ENCODE measurements around the gene RIPOR1. TPM values are rescaled to one million over a fixed set of nuclear protein-coding genes. Genes with fewer than 3 reads are reported as not detected.
A peak's percentile ranks its signal among the peaks of the same experiment; 100 is the strongest.

The RIPOR1 gene, protein sequence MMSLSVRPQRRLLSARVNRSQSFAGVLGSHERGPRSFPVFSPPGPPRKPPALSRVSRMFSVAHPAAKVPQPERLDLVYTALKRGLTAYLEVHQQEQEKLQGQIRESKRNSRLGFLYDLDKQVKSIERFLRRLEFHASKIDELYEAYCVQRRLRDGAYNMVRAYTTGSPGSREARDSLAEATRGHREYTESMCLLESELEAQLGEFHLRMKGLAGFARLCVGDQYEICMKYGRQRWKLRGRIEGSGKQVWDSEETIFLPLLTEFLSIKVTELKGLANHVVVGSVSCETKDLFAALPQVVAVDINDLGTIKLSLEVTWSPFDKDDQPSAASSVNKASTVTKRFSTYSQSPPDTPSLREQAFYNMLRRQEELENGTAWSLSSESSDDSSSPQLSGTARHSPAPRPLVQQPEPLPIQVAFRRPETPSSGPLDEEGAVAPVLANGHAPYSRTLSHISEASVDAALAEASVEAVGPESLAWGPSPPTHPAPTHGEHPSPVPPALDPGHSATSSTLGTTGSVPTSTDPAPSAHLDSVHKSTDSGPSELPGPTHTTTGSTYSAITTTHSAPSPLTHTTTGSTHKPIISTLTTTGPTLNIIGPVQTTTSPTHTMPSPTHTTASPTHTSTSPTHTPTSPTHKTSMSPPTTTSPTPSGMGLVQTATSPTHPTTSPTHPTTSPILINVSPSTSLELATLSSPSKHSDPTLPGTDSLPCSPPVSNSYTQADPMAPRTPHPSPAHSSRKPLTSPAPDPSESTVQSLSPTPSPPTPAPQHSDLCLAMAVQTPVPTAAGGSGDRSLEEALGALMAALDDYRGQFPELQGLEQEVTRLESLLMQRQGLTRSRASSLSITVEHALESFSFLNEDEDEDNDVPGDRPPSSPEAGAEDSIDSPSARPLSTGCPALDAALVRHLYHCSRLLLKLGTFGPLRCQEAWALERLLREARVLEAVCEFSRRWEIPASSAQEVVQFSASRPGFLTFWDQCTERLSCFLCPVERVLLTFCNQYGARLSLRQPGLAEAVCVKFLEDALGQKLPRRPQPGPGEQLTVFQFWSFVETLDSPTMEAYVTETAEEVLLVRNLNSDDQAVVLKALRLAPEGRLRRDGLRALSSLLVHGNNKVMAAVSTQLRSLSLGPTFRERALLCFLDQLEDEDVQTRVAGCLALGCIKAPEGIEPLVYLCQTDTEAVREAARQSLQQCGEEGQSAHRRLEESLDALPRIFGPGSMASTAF
- 14.8 and 30.8 TPM in 2 replicates for total RNA-seq (2014; rRNA removed)
- Bru-seq, nascent RNA, result percentile 65 among the genes with signal in this experiment
- percentile 82 among the genes with signal in this experiment for BruChase-seq, experiment 1, labeled RNA remaining after a 6-hour chase
- percentile 79 among the genes with signal in this experiment for BruChase-seq, experiment 2, labeled RNA remaining after a 2-hour chase
- long read RNA-seq, partial matches to known transcripts, result 23 of 36 reads
- long read RNA-seq, other reads (novel, unspliced or antisense), result 13 of 36 reads

- H3K27ac ChIP-seq (ENCODE audit: low read length), result peak within 1 kb of the TSS; percentile 3
- peaks cover 40% of the 10 kb centered on the region for H3K79me2 ChIP-seq (ENCODE audit: low read length)
- POLR2A ChIA-PET (ENCODE audit: unreplicated experiment), result no interaction called here
- no peaks in the 10 kb centered on the region; the same call in 1 of the 2 replicates for H3K4me1 ChIP-seq (ENCODE audit: insufficient read depth, low read length)
- H3K4me2 ChIP-seq (ENCODE audit: low read length), result peak within 1 kb of the TSS; percentile 96
- H2AFZ ChIP-seq (ENCODE audit: low read length), result peak within 1 kb of the TSS; percentile 71
- ATAC-seq, result peak; percentile 53; the same call in 1 of the 2 replicates
- H3F3A ChIP-seq (ENCODE audit: low read length, unreplicated experiment), result no peaks in the 10 kb centered on the region
- no peak for TF ChIP-seq EZH2phosphoT487 (IDR thresholded peaks at IDR 0.05; ENCODE audit: borderline replicate concordance, low read length)
- no peak for TF ChIP-seq EZH2 (IDR thresholded peaks at IDR 0.05; ENCODE audit: low read length, unreplicated experiment)
- TF ChIP-seq CTCF (conservative IDR thresholded peaks at IDR 0.05; ENCODE audit: low read depth, low read length), result no peak
- peaks cover 6% of the 10 kb centered on the region; the same call in 1 of the 2 replicates for H4K20me1 ChIP-seq (ENCODE audit: low read length)
- BruUV-seq (replicated peaks), result no TSS peak
- H3K36me3 ChIP-seq (ENCODE audit: low read depth, low read length), result no peaks in the 10 kb centered on the region
- CTCF ChIA-PET, result no interaction called here
- H3K9me2 ChIP-seq (replicated peaks; ENCODE audit: low read length), result no peaks in the 10 kb centered on the region
- H3K9me3 ChIP-seq (ENCODE audit: low read length), result no peaks in the 10 kb centered on the region
- no peaks in the 10 kb centered on the region for H3K27me3 ChIP-seq (ENCODE audit: low read length)
- H3K9ac ChIP-seq (ENCODE audit: low read length), result peak within 1 kb of the TSS; percentile 84
- H3K4me3 ChIP-seq (ENCODE audit: low read length), result peak within 1 kb of the TSS; percentile 80
- peak; percentile 28 for DNase-seq
- intact Hi-C loops (cut with micrococcal nuclease), result no loop called here
Observed at GRCh38 chr16:67528222-67528869, at the start of gene RIPOR1. Gene RIPOR1, plus strand, starts transcription at chr16:67528829. Its CDS starts 9,618 bp downstream, at chr16:67538447.

DNA sequence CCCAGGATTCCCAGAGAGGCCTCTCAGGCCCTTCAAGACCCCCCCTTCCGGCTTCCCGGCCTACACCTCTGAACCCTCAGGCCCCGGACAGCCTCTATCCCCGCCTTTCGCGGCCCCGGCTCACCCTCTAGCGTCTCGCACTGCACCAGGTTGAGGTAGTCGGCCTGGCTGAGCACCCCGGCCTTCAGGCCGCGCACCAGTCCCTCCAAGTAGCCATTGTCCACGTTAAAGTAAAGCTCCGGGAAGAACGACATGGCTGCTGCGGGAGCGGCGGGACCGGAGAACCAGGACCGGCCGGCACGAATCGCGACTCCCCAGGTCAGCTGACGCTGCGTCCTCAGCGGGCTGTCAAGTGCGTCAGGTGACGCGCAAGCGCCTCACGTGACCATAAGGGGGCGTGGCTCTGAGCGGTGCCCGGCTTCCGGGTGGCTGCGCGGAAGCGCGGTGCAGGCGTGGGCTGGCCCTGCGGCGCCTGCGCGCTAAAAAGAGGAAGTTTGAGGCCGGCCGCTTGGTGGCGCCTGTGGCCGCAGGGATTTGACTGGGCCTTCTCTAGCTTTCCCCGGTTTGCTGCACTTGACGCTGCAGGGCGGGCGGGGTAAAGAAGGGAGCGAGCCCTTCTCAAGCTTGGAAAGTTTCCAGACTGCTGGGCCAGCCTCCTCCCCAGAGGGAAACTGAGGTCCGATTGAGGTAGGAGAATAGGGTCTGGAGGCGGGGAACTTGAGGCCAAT lies 47.6 kb upstream of the RIPOR1 start, which contains the start of gene ATP6V0D1:
Gene ATP6V0D1 (minus strand): TSS at position 325 of the 728 bp plus-strand sequence. CDS start 71 bp downstream, at position 254.
- ATAC-seq, result peak; percentile 93
- Histone ChIP-seq H3K36me3 (ENCODE audit: low read depth, low read length) (no peaks in the 10 kb centered on the region), H3K9me2 (replicated peaks; ENCODE audit: low read length) (no peaks in the 10 kb centered on the region), H4K20me1 (ENCODE audit: low read length) (no peaks in the 10 kb centered on the region; the same call in 1 of the 2 replicates), H3K27me3 (ENCODE audit: low read length) (no peaks in the 10 kb centered on the region), H3F3A (ENCODE audit: low read length, unreplicated experiment) (no peaks in the 10 kb centered on the region), H3K4me2 (ENCODE audit: low read length) (peak within 1 kb of the TSS; percentile 86), H2AFZ (ENCODE audit: low read length) (peak within 1 kb of the TSS; percentile 82), H3K4me3 (ENCODE audit: low read length) (peak within 1 kb of the TSS; percentile 90), H3K27ac (ENCODE audit: low read length) (peak within 1 kb of the TSS; percentile 37), H3K9me3 (ENCODE audit: low read length) (no peaks in the 10 kb centered on the region), H3K9ac (ENCODE audit: low read length) (peak within 1 kb of the TSS; percentile 85), H3K4me1 (ENCODE audit: insufficient read depth, low read length) (peaks cover 7% of the 10 kb centered on the region; the same call in 1 of the 2 replicates), H3K79me2 (ENCODE audit: low read length) (peaks cover 48% of the 10 kb centered on the region)
- no TSS peak for BruUV-seq (replicated peaks)
- peak; percentile 97 for DNase-seq
- TF ChIP-seq EZH2phosphoT487 (IDR thresholded peaks at IDR 0.05; ENCODE audit: borderline replicate concordance, low read length) (no peak), CTCF (conservative IDR thresholded peaks at IDR 0.05; ENCODE audit: low read depth, low read length) (peak; percentile 71), EZH2 (IDR thresholded peaks at IDR 0.05; ENCODE audit: low read length, unreplicated experiment) (no peak)
- intact Hi-C loops (cut with micrococcal nuclease), result no loop called here
- ChIA-PET POLR2A (ENCODE audit: unreplicated experiment) (interaction anchor here (0.5 to 0.6 kb wide), 5 partner anchors 19 to 756 kb away, joined by 3 to 8 read pairs (median 4); no protein-coding TSS in a partner anchor), CTCF (interaction anchor here (0.6 to 1.8 kb wide), 3 partner anchors 33 to 528 kb away, joined by 4 to 9 read pairs (median 4); no protein-coding TSS in a partner anchor)

Measured in PC-3 (cell line).